Breast epithelium (tissue), 3 donors: Measurements from ENCODE around the gene KCNJ10.

Experiments used
- POLR2A ChIP-seq: fragments of 450-650 bp; IDR thresholded peaks from one replicate; pipeline ENCODE4 v1.6.1; 2016; ENCODE audit warnings: antibody characterized with exemption, mild to moderate bottlenecking, moderate library complexity
- TF ChIP-seq, protein P1 (sequence below), 3 donors: fragments of 450-650 bp; IDR thresholded peaks; one replicate each; pipeline ENCODE4 v1.5.1; 2016 to 2017; ENCODE audit warnings: antibody characterized with exemption in 3 of 3, mild to moderate bottlenecking in 3 of 3, moderate library complexity in 3 of 3

DNA sequence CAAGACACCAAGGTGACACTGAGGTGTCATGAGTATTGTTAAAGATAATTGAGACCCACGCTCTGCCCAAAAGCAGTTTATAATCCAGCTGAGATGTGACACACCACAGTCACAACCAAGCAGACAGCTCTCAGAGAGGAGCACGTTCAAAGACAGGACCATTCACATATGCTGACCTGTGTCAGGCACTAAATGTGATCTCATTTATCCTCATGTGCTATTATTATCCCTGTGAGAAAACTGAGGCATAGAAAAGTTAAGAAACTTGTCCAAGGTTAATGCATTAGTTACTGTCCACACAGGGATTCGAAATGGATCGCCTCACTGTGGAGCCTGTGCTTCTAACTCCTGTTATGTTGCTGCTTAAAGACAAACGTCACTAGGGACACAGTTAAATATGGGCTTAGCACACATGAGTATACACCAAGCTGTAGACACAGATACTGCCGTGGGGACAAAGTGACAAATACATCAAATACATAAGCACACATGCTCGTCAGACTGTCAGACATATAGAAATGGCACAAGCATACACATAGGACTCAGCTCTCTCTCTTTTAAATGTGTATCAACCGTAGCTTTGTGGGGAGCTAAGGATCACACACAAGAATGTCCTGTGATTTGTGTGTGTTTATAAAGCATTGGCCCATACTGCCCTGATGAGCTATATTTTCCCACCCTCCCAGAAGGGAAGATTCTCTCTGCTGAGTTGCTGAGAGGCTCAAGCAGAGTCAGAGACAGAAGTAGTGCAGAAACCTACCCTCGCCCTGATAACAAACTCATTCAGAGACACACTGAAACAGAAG lies 32.0 kb upstream of the KCNJ10 start:
- TF ChIP-seq, protein P1, sequence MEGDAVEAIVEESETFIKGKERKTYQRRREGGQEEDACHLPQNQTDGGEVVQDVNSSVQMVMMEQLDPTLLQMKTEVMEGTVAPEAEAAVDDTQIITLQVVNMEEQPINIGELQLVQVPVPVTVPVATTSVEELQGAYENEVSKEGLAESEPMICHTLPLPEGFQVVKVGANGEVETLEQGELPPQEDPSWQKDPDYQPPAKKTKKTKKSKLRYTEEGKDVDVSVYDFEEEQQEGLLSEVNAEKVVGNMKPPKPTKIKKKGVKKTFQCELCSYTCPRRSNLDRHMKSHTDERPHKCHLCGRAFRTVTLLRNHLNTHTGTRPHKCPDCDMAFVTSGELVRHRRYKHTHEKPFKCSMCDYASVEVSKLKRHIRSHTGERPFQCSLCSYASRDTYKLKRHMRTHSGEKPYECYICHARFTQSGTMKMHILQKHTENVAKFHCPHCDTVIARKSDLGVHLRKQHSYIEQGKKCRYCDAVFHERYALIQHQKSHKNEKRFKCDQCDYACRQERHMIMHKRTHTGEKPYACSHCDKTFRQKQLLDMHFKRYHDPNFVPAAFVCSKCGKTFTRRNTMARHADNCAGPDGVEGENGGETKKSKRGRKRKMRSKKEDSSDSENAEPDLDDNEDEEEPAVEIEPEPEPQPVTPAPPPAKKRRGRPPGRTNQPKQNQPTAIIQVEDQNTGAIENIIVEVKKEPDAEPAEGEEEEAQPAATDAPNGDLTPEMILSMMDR (IDR thresholded peaks at IDR 0.05), result no peak
- TF ChIP-seq POLR2A, result no peak
